Measurements from ENCODE around the gene PRKX.
"Not testable (repeated sequence)": the region's sequence is repeated elsewhere in the genome, so short reads cannot be mapped to it uniquely, and the experiment has no call there.

PRKX gene

GRCh38 chrX:3653111-3653510 lies 60.3 kb downstream of the PRKX start:
- DNase-seq (ENCODE audit: low spot score): no peak

DNA sequence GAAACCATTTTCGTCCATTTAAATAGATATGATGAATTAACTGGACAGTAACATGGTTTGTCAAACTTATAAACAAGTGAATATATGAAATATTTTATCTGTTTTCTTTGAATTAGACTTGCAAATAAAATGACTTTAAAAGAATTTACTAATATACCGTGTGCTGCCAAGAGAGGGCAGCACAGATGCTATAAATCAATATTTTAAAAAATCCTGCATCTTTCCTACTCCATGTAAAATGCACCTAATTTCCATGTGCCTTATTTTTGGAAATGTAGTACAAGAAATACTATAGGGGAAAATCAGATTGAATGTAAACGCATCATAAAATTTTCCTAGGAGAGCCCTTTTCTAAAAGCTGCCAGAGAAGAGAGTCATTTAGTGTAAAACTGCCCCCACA lies 62.2 kb downstream of the PRKX start:
- DNase-seq (ENCODE audit: low spot score): no peak

GRCh38 chrX:3648084-3648483 lies 65.4 kb downstream of the PRKX start:
- DNase-seq (ENCODE audit: low spot score): no peak

DNA sequence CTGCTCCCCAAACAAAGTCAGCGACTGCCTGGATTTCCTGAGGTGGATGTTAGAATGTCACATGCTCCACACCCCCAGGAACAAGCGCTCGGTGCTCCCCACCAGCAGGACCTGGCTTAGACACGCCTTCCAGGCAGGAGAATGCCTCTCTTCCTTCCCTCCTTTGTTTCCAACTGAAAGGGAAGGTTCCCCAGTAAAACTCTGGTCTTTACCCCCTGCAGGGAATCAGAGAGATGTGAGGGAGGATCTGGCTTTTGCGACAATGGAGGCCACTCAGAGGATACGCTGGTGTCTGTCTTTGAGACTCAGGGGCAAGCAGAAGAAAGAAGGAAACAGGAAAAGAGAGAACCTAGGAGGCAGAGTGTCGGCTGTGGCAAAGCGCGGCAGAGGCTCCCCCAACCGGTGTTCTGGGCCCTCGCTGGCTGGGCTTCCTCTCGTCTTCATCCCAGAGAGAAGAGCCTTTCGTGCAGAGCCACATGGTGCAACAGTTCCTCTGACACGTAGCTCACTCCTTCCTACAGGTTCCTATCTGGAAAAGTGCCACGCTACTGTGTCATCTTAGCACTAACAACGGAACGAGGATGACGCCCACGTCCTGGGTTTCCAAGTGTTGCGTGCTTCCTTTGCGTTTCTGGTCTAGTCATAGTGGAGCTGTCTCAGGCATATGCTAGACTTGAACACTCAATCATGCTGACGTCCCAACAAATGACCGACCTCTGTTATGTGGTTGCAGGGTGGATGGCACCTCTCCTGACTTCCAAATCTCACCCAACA lies 73.4 kb downstream of the PRKX start:
- DNase-seq (ENCODE audit: low spot score): not testable (repeated sequence)

DNA sequence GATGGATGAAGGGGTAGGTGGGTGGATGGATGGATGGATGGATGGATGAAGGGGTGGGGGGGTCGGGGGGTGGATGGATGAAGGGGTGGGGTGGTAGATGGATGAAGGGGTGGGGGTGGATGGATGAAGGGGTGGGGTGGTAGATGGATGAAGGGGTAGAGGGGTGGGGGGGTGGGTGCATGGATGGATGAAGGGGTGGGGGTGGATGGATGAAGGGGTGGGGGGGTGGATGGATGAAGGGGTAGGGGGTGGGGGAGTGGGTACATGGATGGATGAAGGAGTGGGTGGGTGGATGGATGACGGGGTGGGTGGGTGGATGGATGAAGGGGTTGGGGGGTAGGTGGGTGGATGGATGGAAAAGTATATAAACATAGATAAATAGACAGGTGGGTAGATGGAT lies 74.2 kb downstream of the PRKX start:
- DNase-seq (ENCODE audit: low spot score): no peak

- DNase-seq (ENCODE audit: low spot score): peak; percentile 60
Observed at GRCh38 chrX:3638280-3638873, 75.1 kb downstream of the PRKX start.

- no peak for DNase-seq (ENCODE audit: low spot score)
Observed at GRCh38 chrX:3636803-3637202, 76.6 kb downstream of the PRKX start.

DNA sequence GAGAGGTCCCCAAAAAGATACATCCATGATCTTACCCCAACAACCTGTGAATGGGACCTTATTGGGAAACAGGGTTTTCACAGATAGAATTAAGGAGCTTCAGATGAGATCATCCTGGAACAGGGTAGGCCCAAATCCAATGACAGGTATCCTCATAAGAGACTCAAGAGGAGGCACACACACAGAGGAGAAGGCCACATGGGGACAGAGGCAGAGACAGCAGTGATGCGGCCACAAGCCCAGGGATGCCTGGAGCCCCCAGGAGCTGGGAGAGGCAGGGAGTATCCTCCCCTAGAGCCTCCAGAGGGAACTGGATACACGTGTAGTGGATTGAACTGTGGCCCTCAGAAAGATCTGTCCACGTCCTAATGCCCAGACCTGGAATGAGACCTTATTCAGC lies 82.3 kb downstream of the PRKX start:
- DNase-seq (ENCODE audit: low spot score): no peak

GRCh38 chrX:3627594-3627993 lies 85.9 kb downstream of the PRKX start:
- DNase-seq (ENCODE audit: low spot score): no peak

DNA sequence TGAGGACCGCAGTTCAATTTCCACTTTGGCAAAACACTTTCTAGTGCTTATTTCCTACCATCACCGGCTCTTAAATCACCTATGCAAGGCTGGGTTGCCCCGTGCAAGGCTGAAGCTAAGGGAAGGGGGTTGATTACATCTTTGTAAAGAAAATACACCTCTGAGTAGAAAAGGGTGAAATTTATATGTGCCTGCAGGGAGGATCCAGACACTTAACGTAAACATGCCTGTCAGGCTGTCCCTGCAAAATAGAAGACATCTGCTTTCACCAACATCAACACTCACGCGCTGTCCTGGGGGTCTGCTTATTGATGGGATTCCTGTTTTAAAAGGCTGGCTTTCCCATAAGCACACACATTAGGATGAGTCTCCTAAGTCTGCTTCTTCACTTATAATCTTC lies 92.0 kb downstream of the PRKX start:
- no peak for DNase-seq (ENCODE audit: low spot score)

- DNase-seq (ENCODE audit: low spot score): not testable (repeated sequence)
Observed at GRCh38 chrX:3611744-3612143, 101.7 kb downstream of the PRKX start.

DNA sequence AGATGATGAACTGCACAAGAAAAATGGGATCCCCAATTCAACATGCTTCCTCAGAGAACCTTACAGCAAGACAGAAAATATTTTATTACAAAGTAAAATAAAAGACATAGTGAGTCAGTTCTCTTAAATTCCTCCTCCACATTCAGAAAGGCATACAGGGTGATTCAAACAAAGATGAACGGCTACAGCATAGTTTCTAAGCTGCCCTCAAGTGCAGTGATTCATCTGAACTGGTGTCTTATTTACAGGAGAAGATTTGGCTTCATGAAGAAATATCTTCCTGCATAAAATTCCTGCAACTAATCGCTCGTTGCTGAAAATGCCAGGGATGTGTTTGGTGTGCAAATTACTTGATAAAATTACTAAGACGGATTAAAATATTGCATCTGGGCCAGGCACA lies 103.6 kb downstream of the PRKX start:
- DNase-seq (ENCODE audit: low spot score): peak; percentile 40

DNA sequence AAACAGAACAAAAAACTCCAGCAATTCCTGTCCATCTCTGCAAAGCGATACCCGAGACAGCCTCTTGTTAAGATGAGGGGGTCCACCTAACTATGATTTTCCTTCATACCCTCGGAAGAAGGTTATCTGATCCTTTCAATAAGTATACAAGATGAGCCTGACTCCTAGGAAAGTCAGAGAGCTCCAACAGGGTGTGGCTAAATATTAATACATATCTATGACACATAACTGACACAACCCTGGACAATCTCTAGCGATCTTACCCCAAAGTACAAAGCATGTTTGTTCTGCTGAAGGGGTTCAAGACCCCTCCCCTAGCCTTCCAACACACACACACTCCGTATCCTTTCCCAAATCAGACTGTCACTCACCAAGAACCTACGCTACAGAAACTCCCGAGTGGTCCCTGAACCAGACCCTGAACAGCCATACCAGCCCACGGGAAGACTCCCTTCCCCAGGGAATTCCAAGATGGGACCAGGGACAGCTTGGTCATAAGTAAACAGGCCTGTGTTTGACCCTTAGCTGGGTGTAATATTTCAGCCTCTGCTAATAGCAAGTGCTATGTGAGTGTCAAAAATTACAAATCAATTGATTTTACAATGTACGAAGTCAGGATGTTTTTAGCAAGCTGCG lies 110.3 kb downstream of the PRKX start:
- no peak for DNase-seq (ENCODE audit: low spot score)

DNA sequence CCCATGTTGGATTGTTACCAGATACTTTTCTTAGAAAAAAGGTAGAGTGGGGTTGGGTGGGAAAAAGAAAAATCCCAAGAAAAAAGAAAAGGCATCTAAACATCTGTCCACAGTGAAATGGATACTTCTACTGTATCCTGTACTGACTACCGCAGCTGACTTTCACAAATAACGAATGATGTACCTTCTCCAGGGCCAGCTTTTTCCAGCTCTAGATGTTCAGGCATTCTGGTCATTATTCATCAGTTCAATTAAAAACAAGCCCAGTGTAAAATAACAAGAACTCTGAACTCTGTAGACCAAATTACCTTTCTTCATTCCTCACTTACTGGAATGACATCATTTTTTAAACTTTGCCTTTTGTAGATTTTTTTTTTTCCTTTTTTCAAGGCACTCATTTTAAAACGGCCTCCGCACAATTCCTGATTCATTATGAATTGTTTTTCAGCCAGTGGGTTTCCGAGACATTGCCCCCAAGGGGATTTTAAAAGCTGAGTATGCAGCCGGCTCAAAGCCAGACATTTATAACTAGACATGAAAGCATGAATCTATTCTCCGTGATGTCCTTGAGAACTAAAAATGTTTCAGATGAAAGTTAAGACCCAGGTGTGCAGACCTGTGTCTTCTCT lies 113.5 kb downstream of the PRKX start:
- DNase-seq (ENCODE audit: low spot score): no peak

- DNase-seq (ENCODE audit: low spot score): no peak
Observed at GRCh38 chrX:3598709-3599108, 114.7 kb downstream of the PRKX start.

GRCh38 chrX:3598046-3598605 lies 115.3 kb downstream of the PRKX start:
- no peak for DNase-seq (ENCODE audit: low spot score)

GRCh38 chrX:3592184-3592583 lies 121.3 kb downstream of the PRKX start:
- DNase-seq (ENCODE audit: low spot score): no peak

DNA sequence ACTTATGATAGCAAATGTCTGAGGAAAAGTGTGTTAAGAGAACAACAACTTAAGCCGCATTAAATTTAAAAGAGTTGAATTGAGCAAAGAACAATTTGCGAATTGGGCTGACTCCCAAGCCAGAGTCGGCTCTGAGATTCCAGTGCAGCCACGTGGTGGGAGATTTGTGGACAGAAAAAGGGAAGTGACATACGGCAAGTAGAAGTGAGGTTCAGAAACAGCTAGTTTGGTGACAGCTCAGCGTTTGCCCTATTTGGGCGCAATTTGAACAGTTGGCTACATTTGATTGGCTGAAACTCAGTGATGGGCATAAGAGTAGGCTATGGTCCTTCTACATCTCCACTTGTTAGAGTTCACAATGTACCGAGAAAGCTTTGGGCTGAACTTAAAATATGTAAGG lies 124.0 kb downstream of the PRKX start:
- DNase-seq (ENCODE audit: low spot score): no peak

DNA sequence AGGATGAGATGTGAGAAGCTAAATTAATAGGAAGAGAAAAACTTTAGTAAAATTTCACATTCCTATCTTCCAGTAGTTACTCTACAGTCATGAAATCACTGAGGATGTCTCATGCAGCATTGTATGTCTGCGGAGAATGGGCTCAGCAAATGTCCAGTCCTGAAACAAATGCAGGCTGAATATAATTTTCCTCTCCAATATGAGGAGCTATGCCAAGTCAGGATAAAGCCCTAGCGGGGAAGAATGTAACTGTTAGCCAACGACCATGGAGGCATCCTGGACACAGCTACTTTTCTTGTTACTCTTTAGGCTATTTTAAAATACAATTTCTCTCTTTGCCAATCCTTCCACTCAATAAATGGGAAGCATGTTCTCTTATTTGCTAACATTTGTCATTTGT lies 127.7 kb downstream of the PRKX start:
- DNase-seq (ENCODE audit: low spot score): no peak

DNA sequence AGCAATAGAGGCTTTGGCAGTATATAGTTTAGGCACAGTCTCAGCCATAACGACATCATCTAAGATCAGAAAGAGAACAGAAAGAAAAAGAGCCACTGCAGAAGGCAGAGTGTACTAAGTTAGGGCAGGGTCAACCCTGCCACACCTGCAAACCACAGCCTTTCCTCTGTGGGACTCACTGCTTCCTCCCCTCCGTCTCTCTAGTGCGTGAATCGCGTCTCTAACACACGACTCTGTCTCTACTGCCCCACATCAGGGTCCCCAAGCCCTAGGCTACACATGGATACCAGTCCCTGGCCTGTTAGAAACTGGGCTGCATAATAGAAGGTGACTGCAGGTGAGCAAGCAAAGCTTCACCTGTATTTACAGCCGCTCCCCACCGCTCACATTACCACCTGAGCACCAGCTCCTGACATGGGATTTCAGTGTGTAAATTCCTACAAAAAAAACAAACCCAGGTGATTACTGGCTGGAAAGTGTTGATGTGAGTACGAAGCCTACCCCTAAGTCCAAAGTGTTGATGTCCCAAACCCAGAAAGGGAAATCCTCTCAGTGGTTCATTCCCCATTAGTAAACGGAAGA lies 128.9 kb downstream of the PRKX start:
- DNase-seq (ENCODE audit: low spot score): no peak

GRCh38 chrX:3582451-3582850 lies 131.0 kb downstream of the PRKX start:
- DNase-seq (ENCODE audit: low spot score): no peak

DNA sequence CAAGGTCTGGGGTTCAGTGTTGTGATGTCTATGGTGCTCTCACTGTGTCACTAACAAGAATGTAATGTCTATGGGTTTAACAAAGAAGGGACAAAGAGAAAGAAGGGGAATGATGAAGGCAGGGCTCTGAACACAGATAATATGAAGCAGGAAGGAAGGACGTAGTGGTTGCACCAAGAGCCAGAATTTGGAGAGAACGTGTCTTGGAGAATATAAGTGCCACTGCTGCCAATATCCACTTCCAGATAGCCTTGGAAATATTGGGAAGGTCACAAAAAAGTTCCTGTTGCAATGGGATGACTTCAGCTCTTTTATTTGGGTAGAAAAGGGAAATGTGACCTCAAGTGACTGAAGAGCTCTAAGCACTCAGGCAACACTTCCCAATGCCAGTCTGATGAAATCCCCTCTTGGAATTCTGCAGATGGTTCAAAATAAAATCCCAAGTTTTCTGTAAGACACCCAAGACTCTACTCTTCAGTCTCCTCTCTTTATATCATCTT lies 131.8 kb downstream of the PRKX start:
- DNase-seq (ENCODE audit: low spot score): no peak

Measured in hepatic stellate cell (primary cell).